ENCODE measurements around the gene KCNIP1.

DNA sequence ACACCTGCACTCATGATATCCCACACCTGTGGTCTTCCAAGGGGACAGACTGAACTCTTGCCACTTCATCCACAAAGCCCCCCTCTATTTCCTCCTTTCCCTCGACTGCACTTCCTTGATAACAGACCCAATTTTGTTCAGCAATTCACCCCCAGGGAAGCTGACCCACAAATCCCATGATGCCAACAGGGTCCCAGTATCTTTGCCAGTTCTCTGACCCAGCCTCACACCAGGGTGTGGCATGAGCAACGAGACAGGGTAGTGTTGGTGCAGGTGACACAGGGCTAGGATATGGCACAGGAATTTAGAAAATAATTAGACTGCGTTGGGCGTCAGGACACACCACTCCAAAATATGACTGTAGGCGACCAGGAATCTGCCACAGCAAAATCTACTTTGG lies 30.2 kb upstream of the KCNIP1 start:
- TF ChIP-seq POLR2A (IDR thresholded peaks at IDR 0.05) (no peak), POLR2AphosphoS5 (IDR thresholded peaks at IDR 0.05) (no peak)
- TF ChIP-seq, protein P1, sequence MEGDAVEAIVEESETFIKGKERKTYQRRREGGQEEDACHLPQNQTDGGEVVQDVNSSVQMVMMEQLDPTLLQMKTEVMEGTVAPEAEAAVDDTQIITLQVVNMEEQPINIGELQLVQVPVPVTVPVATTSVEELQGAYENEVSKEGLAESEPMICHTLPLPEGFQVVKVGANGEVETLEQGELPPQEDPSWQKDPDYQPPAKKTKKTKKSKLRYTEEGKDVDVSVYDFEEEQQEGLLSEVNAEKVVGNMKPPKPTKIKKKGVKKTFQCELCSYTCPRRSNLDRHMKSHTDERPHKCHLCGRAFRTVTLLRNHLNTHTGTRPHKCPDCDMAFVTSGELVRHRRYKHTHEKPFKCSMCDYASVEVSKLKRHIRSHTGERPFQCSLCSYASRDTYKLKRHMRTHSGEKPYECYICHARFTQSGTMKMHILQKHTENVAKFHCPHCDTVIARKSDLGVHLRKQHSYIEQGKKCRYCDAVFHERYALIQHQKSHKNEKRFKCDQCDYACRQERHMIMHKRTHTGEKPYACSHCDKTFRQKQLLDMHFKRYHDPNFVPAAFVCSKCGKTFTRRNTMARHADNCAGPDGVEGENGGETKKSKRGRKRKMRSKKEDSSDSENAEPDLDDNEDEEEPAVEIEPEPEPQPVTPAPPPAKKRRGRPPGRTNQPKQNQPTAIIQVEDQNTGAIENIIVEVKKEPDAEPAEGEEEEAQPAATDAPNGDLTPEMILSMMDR (IDR thresholded peaks at IDR 0.05), result no peak
